ENCODE results near the gene TARM1.

The TARM1 gene

DNA sequence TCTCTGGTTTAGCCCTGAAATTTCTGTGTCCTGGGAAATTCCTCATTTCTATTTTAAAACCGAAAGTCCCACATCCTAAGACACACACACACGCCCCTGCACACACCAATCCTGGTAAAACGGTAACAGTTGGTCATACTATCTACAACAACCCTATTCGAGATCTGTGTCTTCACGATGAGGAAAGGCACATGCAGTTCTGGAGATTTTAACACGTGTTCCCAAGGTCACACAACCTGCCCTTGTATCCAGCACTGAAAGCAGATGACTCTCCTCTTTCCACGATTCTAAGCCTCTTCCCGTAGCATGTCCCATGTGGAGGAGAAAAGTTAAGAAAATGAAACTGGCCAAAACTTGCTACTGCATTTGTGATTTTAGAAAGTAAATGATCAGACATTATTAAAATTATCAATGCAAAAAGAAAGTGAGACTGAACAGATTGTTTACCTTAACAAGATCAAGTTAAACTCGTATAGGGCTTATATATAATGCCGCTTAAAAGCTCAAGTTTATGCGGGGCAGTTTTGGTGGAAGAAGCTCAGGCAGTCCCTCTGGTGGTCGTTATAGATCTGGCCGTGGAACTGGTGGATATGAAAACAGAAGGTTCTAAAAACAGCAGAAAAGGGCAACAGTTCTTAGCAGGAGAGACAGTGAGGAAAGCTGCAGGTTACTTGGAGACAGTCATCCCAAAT lies 50.1 kb downstream of the TARM1 start:
- H3K27me3 ChIP-seq (ENCODE audit: low read length) = no peaks in the 10 kb centered on the region
- no peaks in the 10 kb centered on the region for H3K79me2 ChIP-seq (ENCODE audit: insufficient read depth, low read length)
- no peaks in the 10 kb centered on the region for H3K9me2 ChIP-seq (replicated peaks; ENCODE audit: insufficient read depth, low read length)
- no peaks in the 10 kb centered on the region for H3K9me3 ChIP-seq (ENCODE audit: insufficient read depth, low read length)
- no peak overlapping the region for H3K4me3 ChIP-seq (ENCODE audit: insufficient read depth, low read length, poor library complexity, severe bottlenecking)
- H3F3A ChIP-seq (ENCODE audit: insufficient read depth) = no peaks in the 10 kb centered on the region
- no peaks in the 10 kb centered on the region for H4K20me1 ChIP-seq (ENCODE audit: low read depth, low read length)
- no peak overlapping the region for H2AFZ ChIP-seq (ENCODE audit: low read depth, low read length, severe bottlenecking)
- H3K9ac ChIP-seq (ENCODE audit: low read length) = no peak overlapping the region
- H3K36me3 ChIP-seq (ENCODE audit: low read length) = no peaks in the 10 kb centered on the region
- TF ChIP-seq EZH2phosphoT487 (conservative IDR thresholded peaks at IDR 0.05; ENCODE audit: low read length) = no peak
- TF ChIP-seq, protein P1, sequence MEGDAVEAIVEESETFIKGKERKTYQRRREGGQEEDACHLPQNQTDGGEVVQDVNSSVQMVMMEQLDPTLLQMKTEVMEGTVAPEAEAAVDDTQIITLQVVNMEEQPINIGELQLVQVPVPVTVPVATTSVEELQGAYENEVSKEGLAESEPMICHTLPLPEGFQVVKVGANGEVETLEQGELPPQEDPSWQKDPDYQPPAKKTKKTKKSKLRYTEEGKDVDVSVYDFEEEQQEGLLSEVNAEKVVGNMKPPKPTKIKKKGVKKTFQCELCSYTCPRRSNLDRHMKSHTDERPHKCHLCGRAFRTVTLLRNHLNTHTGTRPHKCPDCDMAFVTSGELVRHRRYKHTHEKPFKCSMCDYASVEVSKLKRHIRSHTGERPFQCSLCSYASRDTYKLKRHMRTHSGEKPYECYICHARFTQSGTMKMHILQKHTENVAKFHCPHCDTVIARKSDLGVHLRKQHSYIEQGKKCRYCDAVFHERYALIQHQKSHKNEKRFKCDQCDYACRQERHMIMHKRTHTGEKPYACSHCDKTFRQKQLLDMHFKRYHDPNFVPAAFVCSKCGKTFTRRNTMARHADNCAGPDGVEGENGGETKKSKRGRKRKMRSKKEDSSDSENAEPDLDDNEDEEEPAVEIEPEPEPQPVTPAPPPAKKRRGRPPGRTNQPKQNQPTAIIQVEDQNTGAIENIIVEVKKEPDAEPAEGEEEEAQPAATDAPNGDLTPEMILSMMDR (IDR thresholded peaks at IDR 0.05; ENCODE audit: insufficient read depth, low read length, poor library complexity, severe bottlenecking) = peak; percentile 27
- no peak overlapping the region for H3K27ac ChIP-seq (ENCODE audit: low read depth, low read length)
- H3K4me2 ChIP-seq (ENCODE audit: low read depth, low read length, poor library complexity, severe bottlenecking) = no peak overlapping the region

DNA sequence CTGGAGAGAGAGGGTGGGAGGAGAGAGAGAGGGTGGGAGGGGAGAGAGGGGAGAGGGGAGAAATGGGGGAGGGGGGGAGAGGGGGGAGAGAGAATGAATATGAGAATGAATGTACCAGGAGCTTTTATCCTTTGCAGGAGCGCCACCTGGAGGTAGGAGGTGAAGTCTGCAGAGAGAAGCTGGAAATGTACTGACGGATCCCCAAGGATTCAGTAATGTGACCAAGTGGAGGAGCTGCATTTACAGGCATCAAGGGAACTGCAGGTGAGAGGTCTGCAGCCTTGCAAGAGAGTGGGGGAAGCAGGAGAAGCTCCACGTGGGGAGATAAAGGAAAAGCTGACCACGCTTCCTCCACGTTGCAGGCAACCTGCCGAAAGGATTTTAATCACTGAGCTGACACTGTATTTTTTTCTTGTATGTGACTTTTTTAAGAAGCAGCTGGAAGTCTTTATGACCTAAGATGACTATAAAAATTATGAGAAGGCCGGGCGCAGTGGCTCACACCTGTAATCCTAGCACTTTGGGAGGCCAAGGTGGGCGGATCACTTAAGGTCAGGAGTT lies 51.2 kb downstream of the TARM1 start:
- Histone ChIP-seq H3K4me3 (ENCODE audit: insufficient read depth, low read length, poor library complexity, severe bottlenecking) (no peak overlapping the region), H3K9ac (ENCODE audit: low read length) (no peak overlapping the region), H3K9me2 (replicated peaks; ENCODE audit: insufficient read depth, low read length) (no peaks in the 10 kb centered on the region), H3K4me2 (ENCODE audit: low read depth, low read length, poor library complexity, severe bottlenecking) (no peak overlapping the region), H3K27me3 (ENCODE audit: low read length) (no peaks in the 10 kb centered on the region), H3K79me2 (ENCODE audit: insufficient read depth, low read length) (no peaks in the 10 kb centered on the region), H2AFZ (ENCODE audit: low read depth, low read length, severe bottlenecking) (no peak overlapping the region), H3K36me3 (ENCODE audit: low read length) (no peaks in the 10 kb centered on the region), H4K20me1 (ENCODE audit: low read depth, low read length) (no peaks in the 10 kb centered on the region), H3F3A (ENCODE audit: insufficient read depth) (no peaks in the 10 kb centered on the region), H3K9me3 (ENCODE audit: insufficient read depth, low read length) (no peaks in the 10 kb centered on the region), H3K27ac (ENCODE audit: low read depth, low read length) (no peak overlapping the region)
- TF ChIP-seq EZH2phosphoT487 (conservative IDR thresholded peaks at IDR 0.05; ENCODE audit: low read length) = no peak
- TF ChIP-seq, protein P1 (IDR thresholded peaks at IDR 0.05; ENCODE audit: insufficient read depth, low read length, poor library complexity, severe bottlenecking) = peak; percentile 30

DNA sequence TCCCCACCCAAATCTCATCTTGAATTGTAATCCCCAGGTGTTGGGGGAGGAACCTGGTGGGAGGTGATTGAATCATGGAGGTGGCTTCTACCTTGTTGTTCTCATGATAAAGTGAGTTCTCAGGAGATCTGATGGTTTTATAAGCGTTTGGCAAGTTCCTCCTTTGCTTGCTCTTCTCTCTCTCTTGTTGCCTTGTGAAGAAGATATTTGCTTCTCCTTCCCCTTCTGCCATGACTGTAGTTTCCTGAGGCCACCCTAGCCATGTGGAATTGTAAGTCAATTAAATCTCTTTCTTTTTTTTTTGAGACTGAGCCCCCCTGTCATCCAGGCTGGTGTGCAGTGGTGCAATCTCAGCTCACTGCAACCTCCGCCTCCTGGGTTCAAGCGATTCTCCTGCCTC lies 51.9 kb downstream of the TARM1 start:
- H3K27ac ChIP-seq (ENCODE audit: low read depth, low read length) = no peak overlapping the region
- no peaks in the 10 kb centered on the region for H3K79me2 ChIP-seq (ENCODE audit: insufficient read depth, low read length)
- no peaks in the 10 kb centered on the region for H3K36me3 ChIP-seq (ENCODE audit: low read length)
- H3F3A ChIP-seq (ENCODE audit: insufficient read depth) = no peaks in the 10 kb centered on the region
- H3K4me2 ChIP-seq (ENCODE audit: low read depth, low read length, poor library complexity, severe bottlenecking) = no peak overlapping the region
- no peak overlapping the region for H3K9ac ChIP-seq (ENCODE audit: low read length)
- no peak overlapping the region for H2AFZ ChIP-seq (ENCODE audit: low read depth, low read length, severe bottlenecking)
- H4K20me1 ChIP-seq (ENCODE audit: low read depth, low read length) = no peaks in the 10 kb centered on the region
- H3K9me2 ChIP-seq (replicated peaks; ENCODE audit: insufficient read depth, low read length) = no peaks in the 10 kb centered on the region
- no peak overlapping the region for H3K4me3 ChIP-seq (ENCODE audit: insufficient read depth, low read length, poor library complexity, severe bottlenecking)
- TF ChIP-seq, protein P1 (IDR thresholded peaks at IDR 0.05; ENCODE audit: insufficient read depth, low read length, poor library complexity, severe bottlenecking) = no peak
- TF ChIP-seq EZH2phosphoT487 (conservative IDR thresholded peaks at IDR 0.05; ENCODE audit: low read length) = no peak
- no peaks in the 10 kb centered on the region for H3K27me3 ChIP-seq (ENCODE audit: low read length)
- H3K9me3 ChIP-seq (ENCODE audit: insufficient read depth, low read length) = no peaks in the 10 kb centered on the region

All from SU-DHL-6 (cell line).